ENCODE measurements around the gene ANXA11. TPM values are rescaled to one million over a fixed set of nuclear protein-coding genes. Genes with fewer than 3 reads are reported as not detected.
"Not testable (repeated sequence)": the region's sequence is repeated elsewhere in the genome, so short reads cannot be mapped to it uniquely, and the experiment has no call there.

ANXA11 gene
- total RNA-seq, 1 experiment from 2014 or later: 327 TPM

- intact Hi-C loops (cut with micrococcal nuclease; ENCODE audit: unreplicated experiment): no loop called here
Measured at GRCh38 chr10:80253266-80253962, 48.1 kb upstream of the ANXA11 start.

DNA sequence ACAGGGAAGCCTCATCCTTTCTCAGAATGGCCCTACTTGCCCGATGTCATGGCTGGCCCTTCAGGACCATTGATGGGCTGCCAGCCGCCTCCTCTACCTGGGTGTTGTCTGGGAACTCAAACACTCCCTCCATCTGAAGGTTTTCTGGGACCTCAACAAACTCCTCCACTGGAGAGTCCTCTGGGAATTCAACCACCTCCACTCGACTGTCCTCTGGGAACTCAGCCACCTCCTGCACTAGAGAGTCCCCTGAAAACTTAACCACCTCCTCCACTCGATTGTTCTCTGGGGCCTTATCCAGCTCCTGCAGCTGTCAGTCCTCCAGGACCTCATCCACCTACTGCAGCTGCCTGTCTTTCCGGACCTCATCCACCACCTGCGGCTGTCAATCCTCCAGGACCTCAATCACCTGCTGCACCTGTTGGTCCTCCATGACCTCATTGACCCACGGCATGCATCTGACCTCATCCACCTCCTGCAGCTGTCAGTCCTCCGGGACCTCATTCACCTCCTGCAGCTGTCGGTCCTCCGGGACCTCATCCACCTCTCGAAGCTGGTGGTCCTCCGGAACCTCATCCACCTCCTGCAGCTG is 47.1 kb upstream of the ANXA11 start:
- Histone ChIP-seq H3K27me3 (replicated peaks; ENCODE audit: control insufficient read depth, insufficient read depth, low read length) (no peaks in the 10 kb centered on the region), H3K4me3 (ENCODE audit: low read depth, low read length) (no peak overlapping the region), H3K36me3 (ENCODE audit: control insufficient read depth, insufficient read depth, low read length) (no peaks in the 10 kb centered on the region), H3K4me1 (no peaks in the 10 kb centered on the region), H3K9me3 (no peaks in the 10 kb centered on the region)
- Mint-ChIP-seq H3K36me3 (ENCODE audit: insufficient read depth, unreplicated experiment) (no peaks in the 10 kb centered on the region), H3K27me3 (ENCODE audit: insufficient read depth, unreplicated experiment) (peaks cover 6% of the 10 kb centered on the region), H3K27ac (ENCODE audit: unreplicated experiment) (no peak overlapping the region), H3K4me1 (ENCODE audit: low read depth, unreplicated experiment) (no peaks in the 10 kb centered on the region), H3K9me3 (ENCODE audit: unreplicated experiment) (no peaks in the 10 kb centered on the region), H3K4me3 (ENCODE audit: unreplicated experiment) (no peak overlapping the region)
- no peak for TF ChIP-seq CTCF (IDR thresholded peaks at IDR 0.05; ENCODE audit: insufficient read depth in 1 of 2, low read depth in 1 of 2, low read length in 1 of 2, severe bottlenecking in 1 of 2, unreplicated experiment in 1 of 2)
- ChIA-PET CTCF (no interaction called here), POLR2A (no interaction called here)
- BruUV-seq (replicated peaks): no TSS peak
- intact Hi-C loops (cut with micrococcal nuclease; ENCODE audit: unreplicated experiment): no loop called here
- DNase-seq: no peak

More at GRCh38 chr10:80253266-80253962, 48.1 kb upstream of the ANXA11 start:
- ChIA-PET CTCF (interaction anchor here (1.1 kb wide), 1 partner anchor 195 kb away, joined by 3 read pairs; no protein-coding TSS in a partner anchor), POLR2A (no interaction called here)
- Mint-ChIP-seq H3K4me1 (ENCODE audit: low read depth, unreplicated experiment) (no peaks in the 10 kb centered on the region), H3K27ac (ENCODE audit: unreplicated experiment) (no peak overlapping the region), H3K4me3 (ENCODE audit: unreplicated experiment) (no peak overlapping the region), H3K27me3 (ENCODE audit: insufficient read depth, unreplicated experiment) (peaks cover 6% of the 10 kb centered on the region), H3K36me3 (ENCODE audit: insufficient read depth, unreplicated experiment) (no peaks in the 10 kb centered on the region), H3K9me3 (ENCODE audit: unreplicated experiment) (no peaks in the 10 kb centered on the region)
- H3K9me3 ChIP-seq: no peaks in the 10 kb centered on the region
- H3K36me3 ChIP-seq (ENCODE audit: control insufficient read depth, insufficient read depth, low read length): no peaks in the 10 kb centered on the region
- H3K4me1 ChIP-seq: no peaks in the 10 kb centered on the region
- no peak for TF ChIP-seq CTCF (IDR thresholded peaks at IDR 0.05; ENCODE audit: insufficient read depth in 1 of 2, low read depth in 1 of 2, low read length in 1 of 2, severe bottlenecking in 1 of 2, unreplicated experiment in 1 of 2)
- H3K4me3 ChIP-seq (ENCODE audit: low read depth, low read length): no peak overlapping the region
- no TSS peak for BruUV-seq (replicated peaks)
- no peak for DNase-seq
- H3K27me3 ChIP-seq (replicated peaks; ENCODE audit: control insufficient read depth, insufficient read depth, low read length): no peaks in the 10 kb centered on the region

GRCh38 chr10:80251703-80252280 is 46.5 kb upstream of the ANXA11 start:
- H3K9me3 ChIP-seq; H3K36me3 ChIP-seq (ENCODE audit: control insufficient read depth, insufficient read depth, low read length); CTCF ChIA-PET; H3K27me3 Mint-ChIP-seq (ENCODE audit: insufficient read depth, unreplicated experiment); POLR2A ChIA-PET; H3K27ac Mint-ChIP-seq (ENCODE audit: unreplicated experiment); H3K9me3 Mint-ChIP-seq (ENCODE audit: unreplicated experiment); H3K4me3 Mint-ChIP-seq (ENCODE audit: unreplicated experiment); H3K4me1 ChIP-seq; H3K36me3 Mint-ChIP-seq (ENCODE audit: insufficient read depth, unreplicated experiment); BruUV-seq (replicated peaks); DNase-seq; intact Hi-C loops (cut with micrococcal nuclease; ENCODE audit: unreplicated experiment); H3K4me1 Mint-ChIP-seq (ENCODE audit: low read depth, unreplicated experiment); H3K27me3 ChIP-seq (replicated peaks; ENCODE audit: control insufficient read depth, insufficient read depth, low read length); H3K4me3 ChIP-seq (ENCODE audit: low read depth, low read length): not testable (repeated sequence)

DNA sequence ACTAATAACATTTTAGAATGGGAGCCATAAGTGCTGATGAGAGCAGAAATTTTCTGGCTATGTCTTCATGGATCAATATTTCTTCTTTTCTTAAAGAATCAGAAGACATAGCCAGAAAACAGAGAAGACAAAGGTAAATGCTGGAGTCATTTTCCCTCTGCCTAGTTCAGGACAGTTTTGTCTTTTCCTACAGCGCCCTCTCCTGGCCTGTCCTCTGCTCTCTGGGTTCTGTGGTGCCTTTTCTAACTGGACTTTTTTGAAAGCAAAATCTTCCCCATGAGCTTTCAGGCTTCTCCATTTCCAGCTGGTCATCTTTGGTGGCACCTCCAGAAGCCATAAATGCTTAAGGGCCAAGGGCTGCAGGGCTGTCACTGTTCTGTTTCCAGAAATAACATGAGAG is 45.1 kb upstream of the ANXA11 start:
- H3K9me3 ChIP-seq; intact Hi-C loops (cut with micrococcal nuclease; ENCODE audit: unreplicated experiment); BruUV-seq (replicated peaks); DNase-seq; H3K4me1 Mint-ChIP-seq (ENCODE audit: low read depth, unreplicated experiment); H3K4me3 Mint-ChIP-seq (ENCODE audit: unreplicated experiment); H3K4me3 ChIP-seq (ENCODE audit: low read depth, low read length); H3K27me3 Mint-ChIP-seq (ENCODE audit: insufficient read depth, unreplicated experiment); H3K4me1 ChIP-seq; H3K36me3 ChIP-seq (ENCODE audit: control insufficient read depth, insufficient read depth, low read length); H3K27me3 ChIP-seq (replicated peaks; ENCODE audit: control insufficient read depth, insufficient read depth, low read length); POLR2A ChIA-PET; CTCF ChIA-PET; H3K36me3 Mint-ChIP-seq (ENCODE audit: insufficient read depth, unreplicated experiment); H3K9me3 Mint-ChIP-seq (ENCODE audit: unreplicated experiment); H3K27ac Mint-ChIP-seq (ENCODE audit: unreplicated experiment): not testable (repeated sequence)

DNA sequence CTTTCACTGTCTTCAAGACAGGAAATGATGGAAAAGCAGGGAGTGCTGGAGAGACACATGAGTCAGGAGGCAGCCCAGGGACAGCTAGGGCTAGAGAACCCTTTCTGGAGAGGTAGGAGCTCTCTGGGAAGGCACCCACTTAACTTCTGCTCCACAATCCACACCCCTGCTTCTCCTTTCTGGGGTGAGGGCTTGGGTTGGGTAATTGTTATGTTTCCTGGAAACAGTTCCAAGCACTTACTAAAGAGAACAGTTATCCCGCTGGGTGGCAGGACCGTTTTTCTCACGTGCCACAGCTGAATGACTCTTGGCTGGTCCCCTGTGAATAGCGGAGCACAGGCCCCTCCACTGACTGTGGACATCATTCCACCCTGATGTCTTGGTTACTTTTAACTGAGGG is 44.6 kb upstream of the ANXA11 start:
- H3K36me3 ChIP-seq (ENCODE audit: control insufficient read depth, insufficient read depth, low read length); H3K27me3 Mint-ChIP-seq (ENCODE audit: insufficient read depth, unreplicated experiment); BruUV-seq (replicated peaks); H3K4me3 ChIP-seq (ENCODE audit: low read depth, low read length); H3K4me3 Mint-ChIP-seq (ENCODE audit: unreplicated experiment); DNase-seq; CTCF ChIA-PET; H3K4me1 Mint-ChIP-seq (ENCODE audit: low read depth, unreplicated experiment); H3K9me3 Mint-ChIP-seq (ENCODE audit: unreplicated experiment); H3K36me3 Mint-ChIP-seq (ENCODE audit: insufficient read depth, unreplicated experiment); H3K4me1 ChIP-seq; H3K27me3 ChIP-seq (replicated peaks; ENCODE audit: control insufficient read depth, insufficient read depth, low read length); POLR2A ChIA-PET; H3K9me3 ChIP-seq; H3K27ac Mint-ChIP-seq (ENCODE audit: unreplicated experiment); intact Hi-C loops (cut with micrococcal nuclease; ENCODE audit: unreplicated experiment): not testable (repeated sequence)
